HepG2 (cell line): ENCODE results near the gene TMEM79. TPM values are rescaled to one million over a fixed set of nuclear protein-coding genes. Genes with fewer than 3 reads are reported as not detected.

ENCODE experiments used
- ELF4 ChIP-seq: sonication (generic); formaldehyde crosslinking; IDR thresholded peaks from 2 replicates; pipeline ENCODE4 v1.5.0; 2020; ENCODE audit warnings: missing genetic modification reagents, mild to moderate bottlenecking, moderate library complexity, borderline replicate concordance
- FOXP4 ChIP-seq: sonication (generic); formaldehyde crosslinking; IDR thresholded peaks from 2 replicates; pipeline ENCODE4 v1.4.0; 2020; ENCODE audit warnings: missing genetic modification reagents
- HNRNPL ChIP-seq: fragments of 200-400 bp; formaldehyde crosslinking; IDR thresholded peaks from 2 replicates; pipeline ENCODE4 v1.6.1; 2017; ENCODE audit warnings: mild to moderate bottlenecking, low read depth, low read length
- PHF21A ChIP-seq: sonication (generic); formaldehyde crosslinking; IDR thresholded peaks from 2 replicates; pipeline ENCODE4 v1.5.0; 2020; ENCODE audit warnings: mild to moderate bottlenecking, missing genetic modification reagents
- PHF8 ChIP-seq: sonication (generic); formaldehyde crosslinking; IDR thresholded peaks from 2 replicates; pipeline ENCODE4 v1.5.0; 2020; ENCODE audit warnings: missing genetic modification reagents
- SALL1 ChIP-seq: sonication (generic); formaldehyde crosslinking; IDR thresholded peaks from 2 replicates; pipeline ENCODE4 v1.8.0; 2022; ENCODE audit warnings: mild to moderate bottlenecking, missing genetic modification reagents
- TFE3 ChIP-seq: IDR thresholded peaks from 2 replicates; pipeline ENCODE4 v1.6.1; 2016
- ZFY ChIP-seq: sonication (generic); formaldehyde crosslinking; IDR thresholded peaks from 2 replicates; pipeline ENCODE4 v1.4.0; 2020; ENCODE audit warnings: missing genetic modification reagents
- ZNF263 ChIP-seq: sonication (generic); formaldehyde crosslinking; IDR thresholded peaks from 2 replicates; pipeline ENCODE4 v1.4.0; 2020; ENCODE audit warnings: missing genetic modification reagents
- ZNF574 ChIP-seq: sonication (generic); formaldehyde crosslinking; IDR thresholded peaks from 2 replicates; pipeline ENCODE4 v1.4.0; 2020; ENCODE audit warnings: missing genetic modification reagents
- polyA plus RNA-seq, 8 experiments: library from polyadenylated mRNA; depleted of rRNA in 3 of 8; stranded (reverse) in 7 of 8; unstranded in 1 of 8; fragments of >200 nt; fragmentation: Illumina TruSeq in 4 of 8; extraction: Trizol in 4 of 8; gene quantifications; 2 replicates each; pipeline versions ENCODE4 v1.2.1 to v1.2.3, GENCODE V29; 2011 to 2016; ENCODE audit warnings: low read depth in 4 of 8, missing spikeins in 1 of 8, mixed read lengths in 1 of 8; ENCODE audit not compliant: insufficient read depth in 1 of 8
- total RNA-seq, 5 experiments: library from RNA; depleted of rRNA; stranded (reverse); fragments of >200 nt; fragmentation: Illumina TruSeq; extraction: Trizol; gene quantifications; 2 replicates each; pipeline ENCODE4 v1.2.3, GENCODE V29; 2016; ENCODE audit warnings: low read depth in 1 of 5
- TF ChIP-seq, protein P1 (sequence below): sonication (generic); formaldehyde crosslinking; IDR thresholded peaks from one replicate; pipeline ENCODE4 v1.5.1; 2020; ENCODE audit warnings: mild to moderate bottlenecking, missing genetic modification reagents; ENCODE audit errors: not compliant biosample characterization
- TF ChIP-seq, protein P2 (sequence below): IDR thresholded peaks from 2 replicates; pipeline ENCODE4 v1.6.1; 2016; ENCODE audit warnings: mild to moderate bottlenecking, missing biosample characterization, missing genetic modification reagents

TMEM79 gene
- total and polyA plus RNA-seq, 2 of the 13 experiments (the other 11 are each of a cell fraction or from before 2014, with no cell fraction given): 1.2 to 1.9 TPM

- TF ChIP-seq, protein P1, sequence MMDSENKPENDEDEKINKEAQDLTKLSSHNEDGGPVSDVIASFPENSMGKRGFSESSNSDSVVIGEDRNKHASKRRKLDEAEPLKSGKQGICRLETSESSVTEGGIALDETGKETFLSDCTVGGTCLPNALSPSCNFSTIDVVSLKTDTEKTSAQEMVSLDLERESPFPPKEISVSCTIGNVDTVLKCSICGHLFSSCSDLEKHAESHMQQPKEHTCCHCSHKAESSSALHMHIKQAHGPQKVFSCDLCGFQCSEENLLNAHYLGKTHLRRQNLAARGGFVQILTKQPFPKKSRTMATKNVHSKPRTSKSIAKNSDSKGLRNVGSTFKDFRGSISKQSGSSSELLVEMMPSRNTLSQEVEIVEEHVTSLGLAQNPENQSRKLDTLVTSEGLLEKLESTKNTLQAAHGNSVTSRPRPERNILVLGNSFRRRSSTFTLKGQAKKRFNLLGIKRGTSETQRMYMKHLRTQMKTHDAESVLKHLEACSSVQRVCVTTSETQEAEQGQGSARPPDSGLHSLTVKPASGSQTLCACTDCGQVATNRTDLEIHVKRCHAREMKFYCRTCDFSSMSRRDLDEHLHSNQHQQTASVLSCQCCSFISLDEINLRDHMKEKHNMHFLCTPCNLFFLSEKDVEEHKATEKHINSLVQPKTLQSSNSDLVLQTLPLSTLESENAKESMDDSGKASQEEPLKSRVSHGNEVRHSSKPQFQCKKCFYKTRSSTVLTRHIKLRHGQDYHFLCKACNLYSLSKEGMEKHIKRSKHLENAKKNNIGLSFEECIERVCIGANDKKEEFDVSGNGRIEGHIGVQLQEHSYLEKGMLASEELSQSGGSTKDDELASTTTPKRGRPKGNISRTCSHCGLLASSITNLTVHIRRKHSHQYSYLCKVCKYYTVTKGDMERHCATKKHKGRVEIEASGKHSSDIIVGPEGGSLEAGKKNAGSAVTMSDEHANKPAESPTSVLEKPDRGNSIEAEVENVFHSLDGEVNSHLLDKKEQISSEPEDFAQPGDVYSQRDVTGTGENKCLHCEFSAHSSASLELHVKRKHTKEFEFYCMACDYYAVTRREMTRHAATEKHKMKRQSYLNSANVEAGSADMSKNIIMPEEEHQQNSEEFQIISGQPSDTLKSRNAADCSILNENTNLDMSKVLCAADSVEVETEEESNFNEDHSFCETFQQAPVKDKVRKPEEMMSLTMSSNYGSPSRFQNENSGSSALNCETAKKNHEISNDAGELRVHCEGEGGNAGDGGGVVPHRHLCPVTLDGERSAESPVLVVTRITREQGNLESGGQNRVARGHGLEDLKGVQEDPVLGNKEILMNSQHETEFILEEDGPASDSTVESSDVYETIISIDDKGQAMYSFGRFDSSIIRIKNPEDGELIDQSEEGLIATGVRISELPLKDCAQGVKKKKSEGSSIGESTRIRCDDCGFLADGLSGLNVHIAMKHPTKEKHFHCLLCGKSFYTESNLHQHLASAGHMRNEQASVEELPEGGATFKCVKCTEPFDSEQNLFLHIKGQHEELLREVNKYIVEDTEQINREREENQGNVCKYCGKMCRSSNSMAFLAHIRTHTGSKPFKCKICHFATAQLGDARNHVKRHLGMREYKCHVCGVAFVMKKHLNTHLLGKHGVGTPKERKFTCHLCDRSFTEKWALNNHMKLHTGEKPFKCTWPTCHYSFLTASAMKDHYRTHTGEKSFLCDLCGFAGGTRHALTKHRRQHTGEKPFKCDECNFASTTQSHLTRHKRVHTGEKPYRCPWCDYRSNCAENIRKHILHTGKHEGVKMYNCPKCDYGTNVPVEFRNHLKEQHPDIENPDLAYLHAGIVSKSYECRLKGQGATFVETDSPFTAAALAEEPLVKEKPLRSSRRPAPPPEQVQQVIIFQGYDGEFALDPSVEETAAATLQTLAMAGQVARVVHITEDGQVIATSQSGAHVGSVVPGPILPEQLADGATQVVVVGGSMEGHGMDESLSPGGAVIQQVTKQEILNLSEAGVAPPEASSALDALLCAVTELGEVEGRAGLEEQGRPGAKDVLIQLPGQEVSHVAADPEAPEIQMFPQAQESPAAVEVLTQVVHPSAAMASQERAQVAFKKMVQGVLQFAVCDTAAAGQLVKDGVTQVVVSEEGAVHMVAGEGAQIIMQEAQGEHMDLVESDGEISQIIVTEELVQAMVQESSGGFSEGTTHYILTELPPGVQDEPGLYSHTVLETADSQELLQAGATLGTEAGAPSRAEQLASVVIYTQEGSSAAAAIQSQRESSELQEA: no peak
- TF ChIP-seq ZNF263 (CRISPR knock-in tag): 0 out of 2 replicates have a peak, but pooled peaks have one; percentile 3
- TF ChIP-seq, protein P2, sequence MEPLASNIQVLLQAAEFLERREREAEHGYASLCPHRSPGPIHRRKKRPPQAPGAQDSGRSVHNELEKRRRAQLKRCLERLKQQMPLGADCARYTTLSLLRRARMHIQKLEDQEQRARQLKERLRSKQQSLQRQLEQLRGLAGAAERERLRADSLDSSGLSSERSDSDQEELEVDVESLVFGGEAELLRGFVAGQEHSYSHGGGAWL (CRISPR knock-in tag): peak; percentile 37; the same call in 1 of the 2 replicates
- peak; percentile 31; the same call in 1 of the 2 replicates for TF ChIP-seq ZFY (CRISPR knock-in tag)
- peak; percentile 64; the same call in 1 of the 2 replicates for TF ChIP-seq HNRNPL
- 0 out of 2 replicates have a peak, but pooled peaks have one; percentile 9 for TF ChIP-seq FOXP4 (CRISPR knock-in tag)
- TF ChIP-seq PHF8: peak; percentile 71
- TF ChIP-seq SALL1 (CRISPR knock-in tag): peak; percentile 26; the same call in 1 of the 2 replicates
- TF ChIP-seq TFE3 (CRISPR knock-in tag): peak; percentile 77; the same call in 1 of the 2 replicates
- TF ChIP-seq PHF21A (CRISPR knock-in tag): peak; percentile 25; the same call in 1 of the 2 replicates
- peak; percentile 34; the same call in 1 of the 2 replicates for TF ChIP-seq ZNF574 (CRISPR knock-in tag)
- TF ChIP-seq ELF4 (CRISPR knock-in tag): 0 out of 2 replicates have a peak, but pooled peaks have one; percentile 42
Measured at GRCh38 chr1:156295391-156295947, 11.3 kb downstream of the TMEM79 start, which contains the start of gene GLMP (continued).
